HepG2 (cell line): ENCODE results near the gene SPOP.

Experiments
- ATF2 ChIP-seq: sonication (generic); formaldehyde crosslinking; IDR thresholded peaks from 2 replicates; pipeline ENCODE4 v1.4.0; 2020; ENCODE audit warnings: missing genetic modification reagents
- CTCF ChIP-seq: sonication (generic); formaldehyde crosslinking; IDR thresholded peaks from 2 replicates; pipeline ENCODE4 v1.5.0; 2020; ENCODE audit warnings: mild to moderate bottlenecking, missing genetic modification reagents, moderate library complexity
- EP300 ChIP-seq, 3 experiments: sonication (generic) in 1 of 3; formaldehyde crosslinking in 1 of 3; IDR thresholded peaks; 2 replicates each; pipeline versions ENCODE4 v1.5.1 to v1.6.1; 2011 to 2020; ENCODE audit warnings: low read depth in 2 of 3, low read length in 2 of 3, borderline replicate concordance in 1 of 3, improper control_type of control experiment in 1 of 3, mild to moderate bottlenecking in 1 of 3, missing genetic modification reagents in 1 of 3, moderate library complexity in 1 of 3
- JUND ChIP-seq: sonication (generic); formaldehyde crosslinking; IDR thresholded peaks from 2 replicates; pipeline ENCODE4 v1.8.0; 2022; ENCODE audit warnings: mild to moderate bottlenecking, missing genetic modification reagents
- MXI1 ChIP-seq: IDR thresholded peaks from 3 replicates; pipeline ENCODE4 v1.6.1; 2012; ENCODE audit warnings: low read depth, low read length, inconsistent platforms, borderline replicate concordance
- NR2F6 ChIP-seq, 2 experiments: IDR thresholded peaks; 2 replicates each; pipeline ENCODE4 v1.6.1; 2016; ENCODE audit warnings: antibody characterized with exemption in 1 of 2, mild to moderate bottlenecking in 1 of 2
- POLR2AphosphoS5 ChIP-seq: IDR thresholded peaks from 2 replicates; pipeline ENCODE4 v1.6.1; 2012; ENCODE audit warnings: low read depth, low read length
- SRF ChIP-seq: IDR thresholded peaks from 2 replicates; pipeline ENCODE4 v1.6.1; 2011; ENCODE audit warnings: mild to moderate bottlenecking, low read depth, low read length, moderate library complexity
- ZBTB39 ChIP-seq: sonication (generic); formaldehyde crosslinking; IDR thresholded peaks from 2 replicates; pipeline ENCODE4 v1.5.0; 2020; ENCODE audit warnings: missing genetic modification reagents
- ZBTB43 ChIP-seq: sonication (generic); formaldehyde crosslinking; conservative IDR thresholded peaks from 2 replicates; pipeline ENCODE4 v1.4.0; 2020; ENCODE audit warnings: missing genetic modification reagents
- ZNF530 ChIP-seq: sonication (generic); formaldehyde crosslinking; IDR thresholded peaks from 2 replicates; pipeline ENCODE4 v1.5.0; 2020; ENCODE audit warnings: low read depth, mild to moderate bottlenecking, missing genetic modification reagents

DNA sequence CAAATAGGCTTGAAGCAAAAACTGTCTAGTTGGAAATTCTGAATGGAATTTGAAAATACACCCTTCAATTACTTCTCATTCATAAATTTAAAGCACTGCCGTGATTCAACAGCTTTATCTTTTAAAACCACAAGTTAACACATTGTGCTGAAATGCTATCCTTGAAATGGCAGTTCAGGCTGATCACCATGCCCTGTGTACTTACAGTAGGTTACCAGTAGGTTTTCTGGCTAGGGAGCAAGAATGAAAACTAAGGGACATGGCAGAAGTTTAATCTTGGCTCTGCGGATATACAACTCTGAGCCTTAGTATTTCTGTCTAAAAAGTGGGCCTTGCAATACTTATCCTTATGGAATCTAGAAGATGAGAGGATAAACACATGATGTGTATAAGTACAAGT lies 74.2 kb downstream of the SPOP start:
- TF ChIP-seq CTCF = no peak
- no peak for TF ChIP-seq ATF2 (CRISPR knock-in tag)
- no peak for TF ChIP-seq JUND (CRISPR knock-in tag)
- no peak for TF ChIP-seq POLR2AphosphoS5
- no peak for TF ChIP-seq NR2F6 (IDR thresholded peaks at IDR 0.05)
- TF ChIP-seq NR2F6 (CRISPR knock-in tag; IDR thresholded peaks at IDR 0.05) = no peak
- no peak for TF ChIP-seq MXI1
- no peak for TF ChIP-seq ZBTB39
- TF ChIP-seq ZBTB43 (CRISPR knock-in tag) = no peak
- TF ChIP-seq EP300 (IDR thresholded peaks at IDR 0.05; ENCODE audit: low read depth in 2 of 2, low read length in 2 of 2) = no peak
- TF ChIP-seq EP300 (CRISPR knock-in tag; IDR thresholded peaks at IDR 0.05; ENCODE audit: borderline replicate concordance) = no peak
- no peak for TF ChIP-seq SRF
- no peak for TF ChIP-seq ZNF530
